Liver (tissue), 9 donors: Measurements from ENCODE around the gene EXO1. TPM values are rescaled to one million over a fixed set of nuclear protein-coding genes. Genes with fewer than 3 reads are reported as not detected.

Experiments
- DNase-seq: peaks from one replicate; pipeline ENCODE4 v3.0.0-alpha.2; 2017; ENCODE audit warnings: low spot score
- H3K27ac ChIP-seq, 2 donors: one replicate each; pipeline ENCODE4 v1.7.0; 2013; ENCODE audit warnings: inconsistent platforms in 2 of 2, low read length in 2 of 2, control low read depth in 1 of 2, low read depth in 1 of 2, mild to moderate bottlenecking in 1 of 2
- H3K27me3 ChIP-seq, 4 donors: one replicate each; pipeline versions ENCODE4 v1.6.1 to v1.7.0; 2013; ENCODE audit warnings: low read length in 3 of 4, inconsistent platforms in 1 of 4, mild to moderate bottlenecking in 1 of 4, moderate library complexity in 1 of 4; ENCODE audit not compliant: control insufficient read depth in 4 of 4, insufficient read depth in 4 of 4
- H3K36me3 ChIP-seq, 4 donors: one replicate each; pipeline versions ENCODE4 v1.6.1 to v1.7.0; 2013; ENCODE audit warnings: low read length in 3 of 4, mild to moderate bottlenecking in 3 of 4, low read depth in 1 of 4, moderate library complexity in 1 of 4; ENCODE audit not compliant: control insufficient read depth in 4 of 4, insufficient read depth in 3 of 4
- H3K4me1 ChIP-seq, 4 donors: one replicate each; pipeline versions ENCODE4 v1.6.1 to v1.7.0; 2013; ENCODE audit warnings: low read length in 3 of 4, mild to moderate bottlenecking in 3 of 4, moderate library complexity in 1 of 4; ENCODE audit not compliant: control insufficient read depth in 4 of 4, insufficient read depth in 4 of 4
- H3K4me3 ChIP-seq, 3 donors: one replicate each; pipeline versions ENCODE4 v1.6.1 to v1.7.0; 2013; ENCODE audit warnings: low read length in 3 of 3, control low read depth in 1 of 3, low read depth in 1 of 3, mild to moderate bottlenecking in 1 of 3
- H3K9ac ChIP-seq, 2 donors: one replicate each; pipeline ENCODE4 v1.7.0; 2013; ENCODE audit warnings: low read length in 2 of 2, mild to moderate bottlenecking in 2 of 2, moderate library complexity in 2 of 2, control low read depth in 1 of 2, low read depth in 1 of 2
- H3K9me3 ChIP-seq, 4 donors: one replicate each; pipeline versions ENCODE4 v1.6.1 to v1.7.0; 2013; ENCODE audit warnings: low read length in 3 of 4; ENCODE audit not compliant: control insufficient read depth in 4 of 4
- FOXA2 ChIP-seq: IDR thresholded peaks from 2 replicates; pipeline ENCODE4 v1.6.1; 2016; ENCODE audit warnings: antibody characterized with exemption
- GABPA ChIP-seq, 2 donors: IDR thresholded peaks in 1 of 2; conservative IDR thresholded peaks in 1 of 2; 2 replicates each; pipeline ENCODE4 v1.6.1; 2016; ENCODE audit warnings: antibody characterized with exemption in 2 of 2, mild to moderate bottlenecking in 1 of 2, moderate library complexity in 1 of 2
- HNF4A ChIP-seq, 2 donors: conservative IDR thresholded peaks; 2 replicates each; pipeline ENCODE4 v1.6.1; 2016; ENCODE audit warnings: antibody characterized with exemption in 2 of 2, mild to moderate bottlenecking in 2 of 2
- HNF4G ChIP-seq: IDR thresholded peaks from 2 replicates; pipeline ENCODE4 v1.6.1; 2016; ENCODE audit warnings: antibody characterized with exemption
- RXRA ChIP-seq, 2 donors: IDR thresholded peaks; 2 replicates each; pipeline ENCODE4 v1.6.1; 2017 to 2018; ENCODE audit warnings: antibody characterized with exemption in 2 of 2, mild to moderate bottlenecking in 1 of 2
- YY1 ChIP-seq: IDR thresholded peaks from 2 replicates; pipeline ENCODE4 v1.6.1; 2016; ENCODE audit warnings: antibody characterized with exemption, mild to moderate bottlenecking
- WGBS: extraction: QIAGEN DNeasy Blood & Tissue Kit; methylation state at CpG from one replicate; pipeline ENCODE4 v1.1.7; 2013; 5-methylcytosine and 5-hydroxymethylcytosine counted together
- polyA plus RNA-seq, 2 donors: library from polyadenylated mRNA; stranded (reverse) in 1 of 2; unstranded in 1 of 2; fragments of 200-250 nt in 1 of 2; fragments of >200 nt in 1 of 2; fragmentation: Nextera tagmentation in 1 of 2; extraction: Ambion mirVana in 1 of 2; gene quantifications; one replicate each; pipeline versions ENCODE4 v1.2.1 to v1.2.3, GENCODE V29; 2013 to 2015
- total RNA-seq, 2 donors: library from RNA; depleted of rRNA; stranded (reverse); fragments of >200 nt; gene quantifications; one replicate each; pipeline ENCODE4 v1.2.3, GENCODE V29; 2014
- TF ChIP-seq, protein P1 (sequence below): IDR thresholded peaks from 2 replicates; pipeline ENCODE4 v1.6.1; 2016; ENCODE audit warnings: antibody characterized with exemption
- TF ChIP-seq, protein P2 (sequence below): IDR thresholded peaks from 2 replicates; pipeline ENCODE4 v1.6.1; 2016; ENCODE audit warnings: antibody characterized with exemption
- donor health status: healthy.
- donor health status: healthy.
- donor health status: healthy.
- donor health status: healthy.
- donor health status: healthy.

Gene EXO1
- total and polyA plus RNA-seq, 4 donors: 0.25 to 16.2 (median 0.48) TPM

GRCh38 chr1:241837901-241838300 is 10.1 kb upstream of the EXO1 start (continued):
- TF ChIP-seq HNF4A (conservative IDR thresholded peaks at IDR 0.05): no peak
- TF ChIP-seq HNF4G: no peak
- no peak for TF ChIP-seq GABPA (IDR thresholded peaks at IDR 0.05 in 1 of 2, conservative IDR thresholded peaks at IDR 0.05 in 1 of 2)
- TF ChIP-seq, protein P1, sequence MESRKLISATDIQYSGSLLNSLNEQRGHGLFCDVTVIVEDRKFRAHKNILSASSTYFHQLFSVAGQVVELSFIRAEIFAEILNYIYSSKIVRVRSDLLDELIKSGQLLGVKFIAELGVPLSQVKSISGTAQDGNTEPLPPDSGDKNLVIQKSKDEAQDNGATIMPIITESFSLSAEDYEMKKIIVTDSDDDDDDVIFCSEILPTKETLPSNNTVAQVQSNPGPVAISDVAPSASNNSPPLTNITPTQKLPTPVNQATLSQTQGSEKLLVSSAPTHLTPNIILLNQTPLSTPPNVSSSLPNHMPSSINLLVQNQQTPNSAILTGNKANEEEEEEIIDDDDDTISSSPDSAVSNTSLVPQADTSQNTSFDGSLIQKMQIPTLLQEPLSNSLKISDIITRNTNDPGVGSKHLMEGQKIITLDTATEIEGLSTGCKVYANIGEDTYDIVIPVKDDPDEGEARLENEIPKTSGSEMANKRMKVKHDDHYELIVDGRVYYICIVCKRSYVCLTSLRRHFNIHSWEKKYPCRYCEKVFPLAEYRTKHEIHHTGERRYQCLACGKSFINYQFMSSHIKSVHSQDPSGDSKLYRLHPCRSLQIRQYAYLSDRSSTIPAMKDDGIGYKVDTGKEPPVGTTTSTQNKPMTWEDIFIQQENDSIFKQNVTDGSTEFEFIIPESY: no peak
- no peak for TF ChIP-seq FOXA2

GRCh38 chr1:241838897-241839296 is 9.1 kb upstream of the EXO1 start:
- WGBS: 96% methylated on average over 5 of the region's 5 CpGs
- H3K4me1 ChIP-seq: no peaks in the 10 kb centered on the region
- DNase-seq: no peak
- H3K36me3 ChIP-seq: no peaks in the 10 kb centered on the region
- TF ChIP-seq, protein P1: no peak
- no peak for TF ChIP-seq RXRA (IDR thresholded peaks at IDR 0.05)
- no peak overlapping the region for H3K27ac ChIP-seq
- no peak overlapping the region for H3K9ac ChIP-seq
- H3K27me3 ChIP-seq: no peaks in the 10 kb centered on the region
- H3K9me3 ChIP-seq: no peaks in the 10 kb centered on the region
- no peak overlapping the region for H3K4me3 ChIP-seq

- WGBS: 91% methylated on average over 6 of the region's 6 CpGs
- H3K36me3 ChIP-seq: no peaks in the 10 kb centered on the region
- H3K4me3 ChIP-seq: no peak overlapping the region
- H3K27ac ChIP-seq: no peak overlapping the region
- DNase-seq: no peak
- no peaks in the 10 kb centered on the region for H3K27me3 ChIP-seq
- no peaks in the 10 kb centered on the region for H3K4me1 ChIP-seq
- H3K9me3 ChIP-seq: no peaks in the 10 kb centered on the region
- TF ChIP-seq, protein P1: no peak
- TF ChIP-seq GABPA (IDR thresholded peaks at IDR 0.05 in 1 of 2, conservative IDR thresholded peaks at IDR 0.05 in 1 of 2) (no peak), YY1 (no peak), FOXA2 (no peak)
- TF ChIP-seq, protein P2, sequence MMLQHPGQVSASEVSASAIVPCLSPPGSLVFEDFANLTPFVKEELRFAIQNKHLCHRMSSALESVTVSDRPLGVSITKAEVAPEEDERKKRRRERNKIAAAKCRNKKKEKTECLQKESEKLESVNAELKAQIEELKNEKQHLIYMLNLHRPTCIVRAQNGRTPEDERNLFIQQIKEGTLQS: no peak
- no peak overlapping the region for H3K9ac ChIP-seq
Measured at GRCh38 chr1:241839369-241839979, 8.5 kb upstream of the EXO1 start.
